K562 treated with DMSO at 1 percent for 24 hours (cell line): ENCODE measurements around the gene XPO6. TPM values are rescaled to one million over a fixed set of nuclear protein-coding genes. Genes with fewer than 3 reads are reported as not detected.

Source experiments
- total RNA-seq: library from RNA; unstranded; fragments of 300-600 nt; gene quantifications from 2 replicates; pipeline ENCODE4 v1.2.3, GENCODE V29; 2022; ENCODE audit warnings: low read depth; ENCODE audit not compliant: insufficient read depth

The XPO6 gene
- 90.3 and 90.7 TPM in 2 replicates for total RNA-seq

GRCh38 chr16:28211758-28212531 is at the start of gene XPO6:
Gene XPO6, minus strand, starts transcription at chr16:28211965. Its CDS starts 597 bp downstream, at chr16:28211368.

GRCh38 chr16:28063591-28064061 is 148.1 kb downstream of the XPO6 start, which contains the start of gene GSG1L:
Gene GSG1L, minus strand, starts transcription at chr16:28063714. Its CDS starts 290 bp downstream, at chr16:28063424.

Other genes starting within 250 kb of the XPO6 start
- gene GSG1L, start 148.3 kb downstream of the XPO6 start, total RNA-seq, result 0.05 and 1.5 TPM in 2 replicates
- 0.19 and 0.28 TPM in 2 replicates for gene SBK1, start 80.6 kb upstream of the XPO6 start, total RNA-seq
- gene NPIPB6, start 151.5 kb upstream of the XPO6 start, total RNA-seq, result not detected in 2 replicates
- gene EIF3CL, start 191.9 kb upstream of the XPO6 start, total RNA-seq, result 157 and 160 TPM in 2 replicates